GM23338 (cell line): Measurements from ENCODE around the gene PTH1R. TPM values are rescaled to one million over a fixed set of nuclear protein-coding genes. Genes with fewer than 3 reads are reported as not detected.
A peak's percentile ranks its signal among the peaks of the same experiment; 100 is the strongest.

Experiments
- ATAC-seq: fragments of 200-7000 bp; cut with Tn5 transposase; 3 replicates; pipeline ENCODE4 v1.9.1; 2020
- DNase-seq: peaks from one replicate; pipeline ENCODE4 v3.0.0-alpha.2; 2015; ENCODE audit warnings: low spot score
- H2AFZ ChIP-seq: fragments of 200-600 bp; sonication (generic); 2 replicates; pipeline ENCODE4 v1.8.0; 2016; ENCODE audit warnings: antibody characterized with exemption, mild to moderate bottlenecking, moderate library complexity
- H3F3A ChIP-seq: fragments of 200-600 bp; sonication (generic); replicated peaks from 2 replicates; pipeline ENCODE4 v1.8.0; 2017; ENCODE audit warnings: antibody characterized with exemption, mixed run types, low read depth
- H3K27ac ChIP-seq: fragments of 200-600 bp; sonication (generic); 2 replicates; pipeline ENCODE4 v1.6.1; 2016; ENCODE audit warnings: low read depth
- H3K27me3 ChIP-seq: fragments of 200-600 bp; sonication (generic); 2 replicates; pipeline ENCODE4 v1.8.0; 2016; ENCODE audit warnings: mild to moderate bottlenecking, mixed run types, moderate library complexity; ENCODE audit not compliant: insufficient read depth
- H3K36me3 ChIP-seq: fragments of 200-600 bp; sonication (generic); 2 replicates; pipeline ENCODE4 v1.8.0; 2016; ENCODE audit warnings: mild to moderate bottlenecking; ENCODE audit not compliant: insufficient read depth
- H3K4me1 ChIP-seq: fragments of 200-600 bp; sonication (generic); 2 replicates; pipeline ENCODE4 v1.8.0; 2016; ENCODE audit warnings: mild to moderate bottlenecking, moderate library complexity; ENCODE audit not compliant: insufficient read depth
- H3K4me2 ChIP-seq: fragments of 200-600 bp; sonication (generic); 2 replicates; pipeline ENCODE4 v1.7.1; 2017; ENCODE audit warnings: mixed run types
- H3K4me3 ChIP-seq: fragments of 200-600 bp; sonication (generic); 2 replicates; pipeline ENCODE4 v1.6.1; 2016; ENCODE audit warnings: mixed run types
- H3K79me2 ChIP-seq: fragments of 200-600 bp; sonication (generic); replicated peaks from 2 replicates; pipeline ENCODE4 v1.8.0; 2017; ENCODE audit warnings: mild to moderate bottlenecking; ENCODE audit not compliant: insufficient read depth
- H3K9me2 ChIP-seq: fragments of 200-600 bp; sonication (generic); 2 replicates; pipeline ENCODE4 v1.8.0; 2017; ENCODE audit not compliant: insufficient read depth
- H4K20me1 ChIP-seq: fragments of 200-600 bp; sonication (generic); replicated peaks from 2 replicates; pipeline ENCODE4 v1.8.0; 2017; ENCODE audit warnings: mild to moderate bottlenecking; ENCODE audit not compliant: insufficient read depth
- H3K27ac Mint-ChIP-seq: 2 replicates; pipeline ENCODE4 v1.8.0; 2020; ENCODE audit warnings: inconsistent platforms, mild to moderate bottlenecking, moderate library complexity, mixed read lengths
- H3K27me3 Mint-ChIP-seq: 3 replicates; pipeline ENCODE4 v1.8.0; 2022; ENCODE audit warnings: low read depth, mild to moderate bottlenecking, moderate library complexity, mixed read lengths, inconsistent platforms; ENCODE audit not compliant: insufficient read depth, poor library complexity
- H3K36me3 Mint-ChIP-seq: 3 replicates; pipeline ENCODE4 v1.8.0; 2021; ENCODE audit warnings: low read depth, mild to moderate bottlenecking, inconsistent platforms, moderate library complexity, mixed read lengths
- H3K4me1 Mint-ChIP-seq: 3 replicates; pipeline ENCODE4 v1.8.0; 2020; ENCODE audit warnings: mild to moderate bottlenecking, inconsistent platforms, mixed read lengths
- H3K4me3 Mint-ChIP-seq: 3 replicates; pipeline ENCODE4 v1.8.0; 2021; ENCODE audit warnings: moderate library complexity, mild to moderate bottlenecking, inconsistent platforms, mixed read lengths
- H3K9me3 Mint-ChIP-seq: 3 replicates; pipeline ENCODE4 v1.8.0; 2020; ENCODE audit warnings: moderate library complexity, mild to moderate bottlenecking, inconsistent platforms, mixed read lengths
- CREB1 ChIP-seq: fragments of 250-450 bp; sonication (Bioruptor Pico); IDR thresholded peaks from 2 replicates; pipeline ENCODE4 v1.5.0; 2020; ENCODE audit warnings: low read depth, mild to moderate bottlenecking, moderate library complexity
- EZH2 ChIP-seq: fragments of 200-600 bp; sonication (generic); IDR thresholded peaks from one replicate; pipeline ENCODE4 v1.8.0; 2017; ENCODE audit warnings: antibody characterized with exemption, mild to moderate bottlenecking, low read depth; ENCODE audit not compliant: unreplicated experiment
- NANOG ChIP-seq: IDR thresholded peaks from 2 replicates; pipeline ENCODE4 v1.6.1; 2016; ENCODE audit warnings: antibody characterized with exemption, borderline replicate concordance
- POLR2AphosphoS5 ChIP-seq: IDR thresholded peaks from 2 replicates; pipeline ENCODE4 v1.6.1; 2016; ENCODE audit warnings: antibody characterized with exemption, low read depth
- REST ChIP-seq: IDR thresholded peaks from one replicate; pipeline ENCODE4 v1.6.1; 2018; ENCODE audit warnings: antibody characterized with exemption; ENCODE audit not compliant: unreplicated experiment
- STAT1 ChIP-seq: IDR thresholded peaks from one replicate; pipeline ENCODE4 v1.6.1; 2016; ENCODE audit warnings: antibody characterized with exemption; ENCODE audit not compliant: unreplicated experiment
- ZNF114 ChIP-seq: fragments of 250-450 bp; sonication (Bioruptor Pico); IDR thresholded peaks from 2 replicates; pipeline ENCODE4 v1.5.0; 2020; ENCODE audit warnings: mild to moderate bottlenecking, moderate library complexity
- ZNF331 ChIP-seq: fragments of 250-450 bp; sonication (Bioruptor Pico); IDR thresholded peaks from 2 replicates; pipeline ENCODE4 v1.5.0; 2020; ENCODE audit warnings: low read depth, mild to moderate bottlenecking, moderate library complexity
- ZNF462 ChIP-seq: fragments of 250-450 bp; sonication (Bioruptor Pico); IDR thresholded peaks from 2 replicates; pipeline ENCODE4 v1.5.0; 2020; ENCODE audit warnings: mild to moderate bottlenecking, moderate library complexity
- polyA plus RNA-seq: library from polyadenylated mRNA; unstranded; fragments of >200 nt; fragmentation: Nextera tagmentation; extraction: Ambion mirVana; gene quantifications from 2 replicates; pipeline ENCODE4 v1.2.1, GENCODE V29; 2016
- total RNA-seq: library from RNA; depleted of rRNA; stranded (reverse); fragments of >200 nt; shearing (Covaris generic); gene quantifications from 2 replicates; pipeline ENCODE4 v1.2.3, GENCODE V29; 2014
- TF ChIP-seq, protein P1 (sequence below), 2 experiments: fragments of 200-600 bp in 1 of 2; sonication (generic) in 1 of 2; conservative IDR thresholded peaks; 2 replicates each; pipeline versions ENCODE4 v1.5.1 to v1.6.1; 2016 to 2017; ENCODE audit warnings: antibody characterized with exemption in 2 of 2, low read depth in 2 of 2, mild to moderate bottlenecking in 2 of 2, moderate library complexity in 1 of 2

Gene PTH1R
- total and polyA plus RNA-seq, 2 experiments from 2014 or later: 1.3 to 1.9 TPM

- Histone ChIP-seq H3K79me2 (no peaks in the 10 kb centered on the region), H3K4me1 (no peaks in the 10 kb centered on the region), H3K27ac (no peak overlapping the region), H4K20me1 (no peaks in the 10 kb centered on the region), H3K9me2 (no peaks in the 10 kb centered on the region), H2AFZ (no peak overlapping the region), H3F3A (no peaks in the 10 kb centered on the region), H3K4me2 (no peak overlapping the region), H3K4me3 (no peak overlapping the region), H3K27me3 (peaks cover 17% of the 10 kb centered on the region), H3K36me3 (no peaks in the 10 kb centered on the region)
- 0 out of 3 replicates have a peak, but pooled peaks have one; percentile 7 for ATAC-seq
- TF ChIP-seq ZNF331 (CRISPR knock-in tag) (no peak), POLR2AphosphoS5 (no peak), ZNF114 (CRISPR knock-in tag) (no peak), REST (no peak), ZNF462 (CRISPR knock-in tag) (no peak), NANOG (no peak), CREB1 (no peak), EZH2 (no peak), STAT1 (no peak)
- TF ChIP-seq, protein P1, sequence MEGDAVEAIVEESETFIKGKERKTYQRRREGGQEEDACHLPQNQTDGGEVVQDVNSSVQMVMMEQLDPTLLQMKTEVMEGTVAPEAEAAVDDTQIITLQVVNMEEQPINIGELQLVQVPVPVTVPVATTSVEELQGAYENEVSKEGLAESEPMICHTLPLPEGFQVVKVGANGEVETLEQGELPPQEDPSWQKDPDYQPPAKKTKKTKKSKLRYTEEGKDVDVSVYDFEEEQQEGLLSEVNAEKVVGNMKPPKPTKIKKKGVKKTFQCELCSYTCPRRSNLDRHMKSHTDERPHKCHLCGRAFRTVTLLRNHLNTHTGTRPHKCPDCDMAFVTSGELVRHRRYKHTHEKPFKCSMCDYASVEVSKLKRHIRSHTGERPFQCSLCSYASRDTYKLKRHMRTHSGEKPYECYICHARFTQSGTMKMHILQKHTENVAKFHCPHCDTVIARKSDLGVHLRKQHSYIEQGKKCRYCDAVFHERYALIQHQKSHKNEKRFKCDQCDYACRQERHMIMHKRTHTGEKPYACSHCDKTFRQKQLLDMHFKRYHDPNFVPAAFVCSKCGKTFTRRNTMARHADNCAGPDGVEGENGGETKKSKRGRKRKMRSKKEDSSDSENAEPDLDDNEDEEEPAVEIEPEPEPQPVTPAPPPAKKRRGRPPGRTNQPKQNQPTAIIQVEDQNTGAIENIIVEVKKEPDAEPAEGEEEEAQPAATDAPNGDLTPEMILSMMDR (conservative IDR thresholded peaks at IDR 0.05; ENCODE audit: low read depth in 2 of 2): no peak
- DNase-seq: no peak
- no peaks in the 10 kb centered on the region for H3K36me3 Mint-ChIP-seq
- no peak overlapping the region for H3K27ac Mint-ChIP-seq
- no peak overlapping the region for H3K4me3 Mint-ChIP-seq
- H3K9me3 Mint-ChIP-seq: no peaks in the 10 kb centered on the region
- peaks cover 42% of the 10 kb centered on the region for H3K27me3 Mint-ChIP-seq
- peaks cover 5% of the 10 kb centered on the region for H3K4me1 Mint-ChIP-seq
These were observed 3.1 kb upstream of the PTH1R start for GRCh38 chr3:46874430-46874829.
